ENCODE data around the gene ZAP70.
"Not testable (repeated sequence)": the region's sequence is repeated elsewhere in the genome, so short reads cannot be mapped to it uniquely, and the experiment has no call there.

ZAP70 gene

GRCh38 chr2:97698530-97698929 is 14.8 kb upstream of the ZAP70 start:
- no peak for DNase-seq (ENCODE audit: low read depth)

GRCh38 chr2:97699765-97700444 is 13.5 kb upstream of the ZAP70 start:
- no peak for DNase-seq (ENCODE audit: low read depth)

GRCh38 chr2:97701186-97701585 is 12.2 kb upstream of the ZAP70 start:
- DNase-seq (ENCODE audit: low read depth): no peak

- DNase-seq (ENCODE audit: low read depth): no peak
Observed at GRCh38 chr2:97701851-97702465, 11.4 kb upstream of the ZAP70 start.

- no peak for DNase-seq (ENCODE audit: low read depth)
Observed at GRCh38 chr2:97702731-97703470, 10.5 kb upstream of the ZAP70 start.

- no peak for DNase-seq (ENCODE audit: low read depth)
Observed at GRCh38 chr2:97703741-97704140, 9.6 kb upstream of the ZAP70 start.

- no peak for DNase-seq (ENCODE audit: low read depth)
Observed at GRCh38 chr2:97704989-97705388, 8.4 kb upstream of the ZAP70 start.

- DNase-seq (ENCODE audit: low read depth): no peak
Observed at GRCh38 chr2:97706112-97706511, 7.3 kb upstream of the ZAP70 start.

- DNase-seq (ENCODE audit: low read depth): no peak
Observed at GRCh38 chr2:97706708-97707345, 6.5 kb upstream of the ZAP70 start.

GRCh38 chr2:97707362-97708047 is 5.9 kb upstream of the ZAP70 start:
- DNase-seq (ENCODE audit: low read depth): no peak

GRCh38 chr2:97708048-97708380 is 5.4 kb upstream of the ZAP70 start:
- no peak for DNase-seq (ENCODE audit: low read depth)

- no peak for DNase-seq (ENCODE audit: low read depth)
Observed at GRCh38 chr2:97708608-97709007, 4.8 kb upstream of the ZAP70 start.

- DNase-seq (ENCODE audit: low read depth): no peak
Observed at GRCh38 chr2:97711394-97711711, 2.0 kb upstream of the ZAP70 start.

GRCh38 chr2:97712175-97712574 is 1.2 kb upstream of the ZAP70 start:
- DNase-seq (ENCODE audit: low read depth): not testable (repeated sequence)

GRCh38 chr2:97712693-97713295 is 582 bp upstream of the ZAP70 start:
- no peak for DNase-seq (ENCODE audit: low read depth)

GRCh38 chr2:97714084-97714949 is 941 bp downstream of the ZAP70 start:
- DNase-seq (ENCODE audit: low read depth): no peak

- DNase-seq (ENCODE audit: low read depth): no peak
Observed at GRCh38 chr2:97714950-97715652, 1.7 kb downstream of the ZAP70 start.

- no peak for DNase-seq (ENCODE audit: low read depth)
Observed at GRCh38 chr2:97715951-97716694, 2.7 kb downstream of the ZAP70 start.

GRCh38 chr2:97716695-97717612 is 3.6 kb downstream of the ZAP70 start:
- no peak for DNase-seq (ENCODE audit: low read depth)

Data from stimulated activated CD8-positive, alpha-beta memory T cell treated with anti-CD3 and anti-CD28 coated beads, Interleukin-15, amount 100 ng/mL, for 24 hours (primary cell).